Measurements from ENCODE around the gene XYLT1. TPM values are rescaled to one million over a fixed set of nuclear protein-coding genes. Genes with fewer than 3 reads are reported as not detected.
A peak's percentile ranks its signal among the peaks of the same experiment; 100 is the strongest.
"Not testable (repeated sequence)": the region's sequence is repeated elsewhere in the genome, so short reads cannot be mapped to it uniquely, and the experiment has no call there.

Gene XYLT1
- total RNA-seq, 4 donors from 2014 or later = 5.6 to 14.9 (median 10.8) TPM

DNA sequence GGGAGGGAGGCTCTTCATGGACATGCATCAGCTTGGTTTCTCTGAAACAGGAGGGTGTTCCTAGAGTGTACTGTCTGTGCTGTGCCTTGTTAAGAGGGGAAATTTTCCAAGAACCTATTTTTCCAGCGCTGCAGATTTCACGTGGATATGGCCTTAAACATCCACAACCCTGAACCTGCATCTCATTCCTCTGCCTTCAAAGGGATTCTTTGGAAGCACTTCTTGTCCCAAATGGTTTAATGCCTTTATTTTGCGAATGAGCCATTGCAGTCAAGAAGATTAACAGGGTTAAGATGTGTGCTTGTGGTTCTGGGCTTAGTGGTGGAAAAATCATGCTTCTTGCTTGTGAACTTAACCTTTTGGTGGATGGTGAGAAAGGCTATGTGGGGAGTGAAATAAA lies 161.2 kb downstream of the XYLT1 start:
- intact Hi-C loops (cut with DNase I) = no loop called here
- H3K9me3 ChIP-seq = no peaks in the 10 kb centered on the region
- DNase-seq = no peak
- H3K4me3 ChIP-seq (replicated peaks in 1 of 3) = no peak overlapping the region
- no peak overlapping the region for H3K27ac ChIP-seq
- H3K27me3 ChIP-seq = no peaks in the 10 kb centered on the region
- WGBS, 2 donors = 88 to 91% methylated on average over 3 of the region's 3 CpGs
- no peaks in the 10 kb centered on the region for H3K36me3 ChIP-seq
- H3K4me1 ChIP-seq = peaks cover 36 to 45% of the 10 kb centered on the region in 2 donors
- TF ChIP-seq POLR2A (IDR thresholded peaks at IDR 0.05) = no peak
- TF ChIP-seq, protein P1, sequence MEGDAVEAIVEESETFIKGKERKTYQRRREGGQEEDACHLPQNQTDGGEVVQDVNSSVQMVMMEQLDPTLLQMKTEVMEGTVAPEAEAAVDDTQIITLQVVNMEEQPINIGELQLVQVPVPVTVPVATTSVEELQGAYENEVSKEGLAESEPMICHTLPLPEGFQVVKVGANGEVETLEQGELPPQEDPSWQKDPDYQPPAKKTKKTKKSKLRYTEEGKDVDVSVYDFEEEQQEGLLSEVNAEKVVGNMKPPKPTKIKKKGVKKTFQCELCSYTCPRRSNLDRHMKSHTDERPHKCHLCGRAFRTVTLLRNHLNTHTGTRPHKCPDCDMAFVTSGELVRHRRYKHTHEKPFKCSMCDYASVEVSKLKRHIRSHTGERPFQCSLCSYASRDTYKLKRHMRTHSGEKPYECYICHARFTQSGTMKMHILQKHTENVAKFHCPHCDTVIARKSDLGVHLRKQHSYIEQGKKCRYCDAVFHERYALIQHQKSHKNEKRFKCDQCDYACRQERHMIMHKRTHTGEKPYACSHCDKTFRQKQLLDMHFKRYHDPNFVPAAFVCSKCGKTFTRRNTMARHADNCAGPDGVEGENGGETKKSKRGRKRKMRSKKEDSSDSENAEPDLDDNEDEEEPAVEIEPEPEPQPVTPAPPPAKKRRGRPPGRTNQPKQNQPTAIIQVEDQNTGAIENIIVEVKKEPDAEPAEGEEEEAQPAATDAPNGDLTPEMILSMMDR (IDR thresholded peaks at IDR 0.05) = no peak

DNA sequence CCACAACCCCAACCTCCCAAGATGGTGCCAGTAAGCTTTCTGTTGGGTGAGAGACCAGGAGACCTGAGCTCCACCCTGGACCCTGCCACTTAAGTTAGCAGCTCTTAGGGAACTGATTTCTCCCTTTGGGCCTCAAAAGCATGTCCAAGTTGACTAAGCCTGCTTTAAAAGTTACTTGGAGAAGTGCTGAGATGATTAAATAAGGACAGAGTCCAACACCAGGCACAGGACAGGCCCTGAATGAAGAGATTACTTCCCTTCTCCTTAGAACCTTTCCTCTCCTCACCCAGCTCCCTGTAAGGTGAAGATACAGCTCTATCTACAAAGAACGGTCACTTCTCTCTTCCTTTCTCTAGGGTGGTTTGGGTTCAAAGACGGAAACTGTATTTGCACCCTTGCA lies 162.6 kb downstream of the XYLT1 start:
- Histone ChIP-seq H3K27ac (no peak overlapping the region), H3K36me3 (no peaks in the 10 kb centered on the region), H3K27me3 (no peaks in the 10 kb centered on the region), H3K9me3 (no peaks in the 10 kb centered on the region), H3K4me1 (peaks cover 29 to 43% of the 10 kb centered on the region in 2 donors), H3K4me3 (replicated peaks in 1 of 3) (no peak overlapping the region)
- DNase-seq = no peak
- TF ChIP-seq POLR2A (IDR thresholded peaks at IDR 0.05) = no peak
- TF ChIP-seq, protein P1 (IDR thresholded peaks at IDR 0.05) = no peak
- WGBS, 2 donors = 92 to 98% methylated on average over 2 of the region's 2 CpGs
- intact Hi-C loops (cut with DNase I) = no loop called here

DNA sequence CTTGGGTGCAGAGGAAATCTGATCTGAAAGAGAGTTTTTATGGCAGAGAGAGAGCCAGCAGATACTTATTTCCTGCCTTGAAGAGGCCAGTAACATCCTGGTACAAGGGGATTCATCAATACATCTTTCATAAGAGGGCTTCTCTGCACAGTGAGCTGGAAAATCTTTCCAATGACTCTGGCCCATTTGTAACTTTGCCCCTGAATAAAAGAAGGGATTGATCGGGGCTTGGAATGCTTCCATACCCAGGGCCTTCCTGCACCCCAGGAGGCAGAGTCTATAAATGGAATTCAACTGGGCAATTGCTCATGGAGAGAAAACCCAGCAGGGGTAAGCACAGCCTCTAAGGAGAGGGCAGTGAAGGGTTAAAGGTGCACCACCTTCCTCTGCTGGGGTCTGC lies 163.3 kb downstream of the XYLT1 start:
- 33 to 68% methylated on average over 1 of the region's 1 CpG for WGBS, 2 donors
- H3K4me3 ChIP-seq (replicated peaks in 1 of 3) = no peak overlapping the region
- DNase-seq = no peak
- no peaks in the 10 kb centered on the region for H3K36me3 ChIP-seq
- H3K27me3 ChIP-seq = no peaks in the 10 kb centered on the region
- intact Hi-C loops (cut with DNase I) = no loop called here
- H3K27ac ChIP-seq = peak overlapping the region in 1 of 3 donors; percentile 99
- TF ChIP-seq, protein P1 (IDR thresholded peaks at IDR 0.05) = no peak
- no peak for TF ChIP-seq POLR2A (IDR thresholded peaks at IDR 0.05)
- peaks cover 26 to 42% of the 10 kb centered on the region in 2 donors for H3K4me1 ChIP-seq
- H3K9me3 ChIP-seq = no peaks in the 10 kb centered on the region

DNA sequence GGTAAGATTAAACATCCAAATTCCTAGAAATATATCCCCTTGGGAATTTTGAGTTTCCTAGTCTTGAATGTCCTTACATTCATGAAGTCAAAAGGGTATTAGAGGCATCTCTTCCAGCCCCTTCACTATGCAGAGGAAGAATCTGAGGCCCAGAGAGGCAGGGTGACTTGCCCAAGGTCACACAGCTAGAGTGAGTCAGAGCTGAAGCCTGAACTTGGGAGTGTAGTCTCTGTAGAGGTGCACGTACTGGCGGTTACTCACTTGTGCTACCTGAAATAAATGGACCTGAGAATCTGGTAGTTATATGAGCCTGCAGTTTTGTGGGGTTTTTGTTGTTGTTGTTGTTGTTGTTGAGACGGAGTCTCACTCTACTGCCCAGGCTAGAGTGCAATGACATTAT lies 164.0 kb downstream of the XYLT1 start:
- Histone ChIP-seq H3K4me1 (peaks cover 27 to 42% of the 10 kb centered on the region in 2 donors), H3K27me3 (no peaks in the 10 kb centered on the region), H3K36me3 (no peaks in the 10 kb centered on the region), H3K4me3 (replicated peaks in 1 of 3) (no peak overlapping the region), H3K27ac (peak overlapping the region in 2 of 3 donors; percentile 13 to 99), H3K9me3 (no peaks in the 10 kb centered on the region)
- intact Hi-C loops (cut with DNase I) = no loop called here
- no peak for TF ChIP-seq POLR2A (IDR thresholded peaks at IDR 0.05)
- TF ChIP-seq, protein P1 (IDR thresholded peaks at IDR 0.05) = no peak
- no peak for DNase-seq
- WGBS, 2 donors = 96 to 100% methylated on average over 3 of the region's 3 CpGs

DNA sequence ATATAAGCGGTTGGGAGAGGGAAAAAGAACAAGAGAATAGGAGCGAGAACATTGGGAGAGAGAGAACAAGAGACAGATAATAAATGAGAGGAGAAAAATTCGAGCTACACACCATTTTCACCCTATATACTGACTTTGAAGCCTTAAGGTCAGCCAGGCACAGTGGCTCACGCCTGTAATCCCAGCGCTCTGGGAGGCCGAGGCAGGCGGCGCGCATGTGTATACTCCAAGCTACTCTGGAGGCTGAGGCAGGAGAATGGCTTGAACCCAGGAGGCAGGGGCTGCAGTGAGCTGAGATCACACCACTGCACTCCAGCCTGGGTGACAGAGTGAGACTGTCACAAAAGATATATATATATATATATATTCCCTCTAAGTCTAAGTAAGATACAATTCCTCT lies 164.5 kb downstream of the XYLT1 start:
- WGBS, 2 donors = 93 to 95% methylated on average over 9 of the region's 9 CpGs
- intact Hi-C loops (cut with DNase I); DNase-seq; H3K27me3 ChIP-seq; H3K36me3 ChIP-seq; H3K9me3 ChIP-seq; H3K4me3 ChIP-seq (replicated peaks in 1 of 3): not testable (repeated sequence)
- Histone ChIP-seq H3K27ac (peak overlapping the region; percentile 78 to 99 (median 94)), H3K4me1 (peaks cover 29 to 47% of the 10 kb centered on the region in 2 donors)

DNA sequence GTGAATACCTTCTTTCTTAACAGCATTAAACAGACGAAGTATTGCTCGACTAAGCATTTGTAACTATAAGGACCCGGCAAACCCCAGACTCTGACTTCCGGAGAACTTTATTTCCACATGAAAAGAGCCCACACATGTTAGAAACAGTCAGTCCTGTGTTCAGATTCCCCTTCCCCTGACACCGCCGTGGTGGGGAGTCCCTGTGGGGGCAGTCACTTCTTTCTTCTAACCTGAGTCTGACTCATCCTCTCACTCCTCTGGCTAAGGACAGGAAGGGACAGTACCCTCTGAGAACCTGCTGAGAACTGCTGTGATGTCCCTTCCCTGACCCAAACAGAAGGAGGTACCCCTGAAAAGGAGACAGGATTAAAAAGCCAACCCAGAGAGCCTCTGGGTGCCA lies 165.1 kb downstream of the XYLT1 start:
- Histone ChIP-seq H3K27ac (peak overlapping the region; percentile 78 to 99 (median 94)), H3K9me3 (no peaks in the 10 kb centered on the region)
- 84 to 87% methylated on average over 6 of the region's 6 CpGs for WGBS, 2 donors

More for the DNA sequence above, 165.1 kb downstream of the XYLT1 start:
- no peak overlapping the region for H3K4me3 ChIP-seq (replicated peaks in 1 of 3)
- no peak for DNase-seq
- no peaks in the 10 kb centered on the region for H3K27me3 ChIP-seq
- H3K4me1 ChIP-seq = peaks cover 33 to 50% of the 10 kb centered on the region in 2 donors
- intact Hi-C loops (cut with DNase I) = no loop called here
- H3K36me3 ChIP-seq = no peaks in the 10 kb centered on the region
- TF ChIP-seq, protein P1 (IDR thresholded peaks at IDR 0.05) = no peak
- no peak for TF ChIP-seq POLR2A (IDR thresholded peaks at IDR 0.05)

Measured in thyroid gland (tissue), 4 donors.